HG03135 (cell line): Measurements from ENCODE around the gene PGS1.

Experiments
- ATAC-seq: cut with Tn5 transposase; IDR thresholded peaks from one replicate; pipeline ENCODE4 v1.9.1; 2021; ENCODE audit warnings: mild to moderate bottlenecking, moderate library complexity; ENCODE audit not compliant: unreplicated experiment

PGS1 gene

GRCh38 chr17:78346605-78347250 lies 31.7 kb upstream of the PGS1 start:
- ATAC-seq, result no peak

DNA sequence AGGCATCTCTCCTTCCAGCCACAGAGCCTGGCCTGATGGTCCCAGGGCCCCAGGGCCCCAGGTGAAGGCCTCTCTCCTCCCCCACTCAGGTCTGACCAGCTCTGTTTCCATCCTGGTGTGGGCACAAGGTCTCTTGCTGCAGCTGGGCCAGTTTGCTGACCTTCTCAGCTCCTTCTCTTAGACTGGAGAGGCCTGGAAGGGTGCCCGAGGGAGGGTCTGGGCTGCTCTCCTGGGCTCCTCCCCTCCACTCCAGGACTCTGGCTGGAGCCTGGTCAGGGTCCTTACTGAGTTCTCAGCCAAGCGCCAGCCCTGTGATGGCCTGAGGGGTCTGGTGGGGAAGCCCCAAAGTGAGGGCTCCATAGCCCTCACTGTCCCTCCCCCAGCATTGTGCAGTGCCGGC lies 31.0 kb upstream of the PGS1 start:
- no peak for ATAC-seq

DNA sequence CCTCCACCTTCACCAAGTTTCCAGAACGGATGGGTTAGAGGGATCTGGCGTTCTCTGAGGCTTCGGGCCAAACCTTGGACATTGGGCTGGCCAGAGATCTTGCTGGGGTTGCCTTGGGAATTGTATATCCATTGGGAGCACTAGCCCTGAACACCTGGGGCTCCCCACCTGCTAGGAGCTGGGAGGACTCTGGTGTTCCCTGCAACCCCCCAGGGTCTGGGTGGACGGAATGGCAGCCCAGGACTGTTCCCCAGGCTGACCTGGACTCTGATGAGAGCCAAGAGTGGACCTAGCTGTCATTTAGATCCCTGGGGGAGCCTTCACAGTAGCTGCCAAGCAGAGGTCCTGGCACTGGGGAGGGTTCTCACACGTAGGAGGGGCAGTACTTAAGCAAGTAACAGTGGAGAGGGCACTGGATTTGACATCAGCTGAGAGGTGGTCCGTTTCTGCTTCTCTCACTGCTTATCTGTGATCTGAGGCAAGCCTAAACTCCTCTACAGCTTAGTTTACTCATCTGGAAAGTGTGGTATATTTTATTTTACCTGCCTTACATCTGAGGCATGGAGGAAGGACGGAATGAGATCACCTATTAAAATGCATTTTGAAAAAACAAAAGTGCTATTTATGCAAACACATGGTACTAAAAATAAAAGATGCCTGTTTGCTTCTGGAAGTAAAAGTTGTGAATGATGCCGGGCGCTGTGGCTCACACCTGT lies 30.2 kb upstream of the PGS1 start:
- no peak for ATAC-seq

DNA sequence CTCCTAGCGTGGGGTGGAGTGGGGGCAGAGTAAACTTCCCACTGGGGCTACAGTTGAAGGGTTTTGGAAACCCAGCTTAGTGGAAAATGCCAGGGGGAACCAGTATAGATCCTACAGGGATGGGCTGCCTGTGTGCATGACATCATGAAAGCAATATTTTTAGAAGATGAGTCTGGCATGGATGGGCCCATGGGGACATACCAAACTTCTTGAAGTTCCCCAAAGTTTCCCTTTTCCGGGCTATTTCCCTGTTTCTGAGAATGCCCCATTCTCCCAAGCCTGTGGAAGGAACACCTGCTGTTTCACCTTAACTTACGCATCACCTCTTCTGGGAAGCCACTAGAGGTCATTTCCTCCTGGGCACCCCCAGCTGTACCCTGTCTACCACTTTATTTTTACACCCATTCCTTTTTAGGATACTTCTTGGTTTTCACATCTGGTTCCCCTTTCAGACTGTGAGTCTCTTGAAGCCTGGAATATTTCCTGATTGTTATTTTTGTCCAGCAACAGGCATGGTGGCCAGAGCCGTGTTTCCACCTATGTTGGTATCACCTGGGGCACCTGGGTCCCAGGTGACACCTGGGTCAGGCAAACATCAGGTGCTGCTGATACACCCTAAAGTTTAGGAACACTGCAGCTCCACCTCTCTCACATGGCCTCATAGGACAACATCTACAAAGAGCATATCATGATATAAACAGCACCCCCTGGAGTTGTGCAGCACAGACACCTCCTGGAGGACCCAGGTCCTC lies 28.4 kb upstream of the PGS1 start:
- no peak for ATAC-seq

DNA sequence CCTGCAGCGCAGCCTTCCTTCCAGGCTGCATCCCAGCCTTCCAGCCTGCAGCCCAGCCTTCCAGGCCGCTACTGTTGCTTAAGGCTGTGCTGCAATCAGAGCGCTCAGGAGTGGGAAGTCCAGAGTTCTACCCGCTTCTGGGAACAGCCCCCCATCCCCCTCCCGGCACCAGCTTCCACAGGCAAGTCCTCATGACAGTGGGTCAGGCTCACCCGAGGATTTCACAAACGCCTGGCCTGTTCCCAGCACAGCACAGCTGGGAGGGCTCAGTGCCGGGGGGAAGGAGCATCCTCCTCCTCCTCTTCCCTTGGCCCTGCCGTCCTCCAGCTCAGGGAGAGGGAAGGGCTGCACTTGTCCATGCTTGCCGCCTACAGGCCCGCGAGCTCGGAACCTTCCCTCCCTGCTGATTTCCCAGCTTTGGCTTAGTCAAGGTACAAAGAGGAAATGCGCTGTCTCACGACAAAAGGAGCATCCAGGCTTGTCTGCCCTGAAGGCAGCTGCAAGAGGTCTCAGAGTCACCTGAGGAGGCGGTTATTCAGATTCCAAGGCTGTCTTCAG lies 26.9 kb upstream of the PGS1 start:
- no peak for ATAC-seq

DNA sequence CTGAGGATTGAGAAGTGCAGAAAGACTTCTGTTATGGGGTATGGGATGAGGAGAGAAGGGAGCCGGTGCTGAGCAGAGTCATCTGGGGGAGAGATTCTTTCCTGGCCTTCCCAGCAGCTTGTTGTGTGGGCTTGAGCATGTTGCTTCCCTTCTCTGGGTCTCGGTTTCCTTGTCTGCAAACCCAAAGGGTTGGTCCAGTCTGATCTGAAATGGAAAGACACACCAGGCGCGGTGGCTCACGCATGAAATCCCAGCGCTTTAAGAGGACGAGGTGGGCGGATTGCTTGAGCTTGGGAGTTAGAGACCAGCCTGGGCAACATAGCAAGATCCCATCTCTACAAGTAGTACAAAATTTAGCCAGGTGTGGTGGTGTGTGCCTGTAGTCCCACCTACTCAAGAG lies 24.6 kb upstream of the PGS1 start:
- ATAC-seq, result no peak

DNA sequence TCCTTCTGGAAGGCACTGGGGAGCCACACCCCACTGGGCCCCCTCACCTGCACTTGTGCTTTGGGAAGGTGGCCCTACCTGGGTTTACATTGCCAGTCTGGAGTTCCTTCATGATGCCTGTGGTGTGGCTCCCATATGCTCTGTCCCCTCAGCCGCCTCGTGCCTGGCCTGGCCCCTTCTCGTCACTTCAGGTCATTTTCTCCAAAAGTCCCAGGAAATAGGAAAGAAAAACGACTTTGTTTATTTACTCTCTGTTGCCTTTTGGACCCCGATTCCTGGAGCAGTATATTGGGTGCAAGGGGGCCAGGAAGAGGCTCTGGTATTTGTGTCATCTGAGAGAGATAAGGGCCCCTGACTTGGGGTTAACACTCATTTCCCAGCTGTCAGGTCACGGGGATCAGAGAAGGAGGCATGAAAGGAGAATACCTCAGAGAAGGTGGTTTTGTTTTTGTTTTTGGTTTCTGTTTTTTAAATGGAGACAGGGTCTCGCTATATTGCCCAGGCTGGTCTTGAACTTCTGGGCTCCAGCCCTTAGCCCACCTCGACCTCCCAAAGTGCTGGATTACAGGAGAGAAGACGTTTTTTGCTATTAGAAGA lies 23.3 kb upstream of the PGS1 start:
- ATAC-seq, result no peak

- ATAC-seq, result no peak
Measured at GRCh38 chr17:78355701-78356100, 22.7 kb upstream of the PGS1 start.

GRCh38 chr17:78356101-78356713 lies 22.2 kb upstream of the PGS1 start:
- peak; percentile 61 for ATAC-seq

DNA sequence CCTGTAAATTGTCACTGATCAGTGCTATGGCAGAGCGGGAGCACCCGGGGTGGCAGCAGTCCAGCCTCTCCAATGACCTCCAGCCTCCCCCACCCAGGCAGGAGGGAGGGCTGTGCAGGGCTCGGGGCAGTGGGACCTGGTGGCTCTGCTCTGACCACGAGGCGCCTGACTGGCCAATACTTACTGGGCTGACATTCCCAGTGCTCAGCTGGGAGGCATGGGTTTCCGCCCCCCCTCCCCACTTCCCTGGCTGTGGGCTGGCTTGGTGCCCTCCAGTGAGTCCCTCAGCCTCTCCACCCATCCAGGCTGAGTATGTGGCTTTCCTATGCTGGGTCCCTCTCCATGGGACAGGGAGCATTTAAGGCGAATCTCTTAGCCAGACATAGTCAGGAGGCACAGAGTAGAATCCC lies 21.3 kb upstream of the PGS1 start:
- no peak for ATAC-seq

- ATAC-seq, result no peak
Measured at GRCh38 chr17:78357672-78358537, 20.5 kb upstream of the PGS1 start.

DNA sequence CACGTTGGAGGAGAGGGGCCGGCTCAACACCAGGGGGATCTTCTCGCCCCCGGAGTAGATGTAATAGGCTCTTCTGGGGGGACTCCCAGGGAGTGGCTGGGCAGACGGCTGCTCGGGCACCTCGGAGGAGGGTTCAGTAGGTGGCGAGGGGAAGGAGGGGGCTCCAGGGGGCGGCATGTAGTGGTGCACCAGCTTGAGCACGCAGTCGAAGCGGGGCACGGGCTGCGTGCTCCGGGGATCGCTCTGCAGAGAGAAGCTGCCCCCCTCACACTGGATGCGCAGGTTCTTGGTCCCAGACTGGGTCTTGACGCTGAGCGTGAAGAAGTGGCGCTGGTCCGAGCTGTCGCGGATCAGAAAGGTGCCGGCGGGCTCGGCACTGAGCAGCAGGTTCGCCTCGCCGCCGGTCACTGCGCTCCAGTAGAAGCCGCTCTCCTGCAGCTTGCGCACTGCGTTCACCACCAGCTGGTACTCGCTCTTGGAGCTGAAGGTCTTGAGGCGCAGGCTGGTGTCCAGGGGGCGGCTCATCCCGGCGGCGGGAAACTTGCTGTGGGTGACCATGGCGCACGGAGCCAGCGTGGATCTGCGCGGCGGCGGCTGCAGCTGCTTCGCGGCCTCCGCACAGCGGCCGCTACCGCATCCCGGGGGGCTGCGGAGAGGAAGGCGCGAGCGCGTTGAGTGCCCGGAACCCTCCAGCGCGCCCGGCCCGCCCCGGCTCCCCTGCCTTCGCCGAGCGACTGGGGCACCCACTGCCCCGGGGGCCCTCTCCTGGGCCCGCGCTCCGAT lies 19.7 kb upstream of the PGS1 start:
- ATAC-seq, result no peak

DNA sequence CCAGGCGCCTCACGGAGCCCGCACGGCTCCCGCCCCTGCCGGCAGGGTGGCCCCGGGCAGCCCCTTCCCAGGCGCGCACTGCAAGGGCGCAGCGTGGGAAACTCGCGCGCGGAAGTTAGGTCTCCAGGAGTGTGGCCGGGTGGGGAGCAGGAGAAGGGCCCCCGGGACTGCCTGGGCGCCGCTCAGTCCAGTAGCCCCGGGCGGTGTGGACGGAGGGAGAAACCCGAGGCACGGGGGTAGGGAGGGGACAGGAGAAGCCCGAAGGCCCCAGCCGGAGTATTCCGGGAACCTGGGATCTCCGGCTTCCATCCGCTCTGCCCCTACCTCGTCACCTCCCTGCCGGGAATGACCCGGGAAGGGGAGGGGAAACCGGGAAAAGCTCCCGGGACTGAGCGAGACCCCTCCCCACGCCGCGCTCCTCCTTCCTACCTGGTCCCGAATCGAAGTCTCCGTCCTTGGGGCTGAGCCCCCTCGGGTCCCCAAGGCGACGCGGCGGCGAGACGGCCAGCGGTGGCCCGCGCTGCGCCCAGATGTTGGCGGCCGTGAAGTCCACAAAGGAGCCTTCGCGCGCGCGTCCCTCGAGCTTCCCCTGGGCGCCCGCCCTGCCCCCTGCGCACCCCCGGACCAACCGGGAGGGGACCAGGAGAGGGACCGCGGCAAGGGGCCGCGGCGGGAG lies 19.0 kb upstream of the PGS1 start:
- no peak for ATAC-seq

DNA sequence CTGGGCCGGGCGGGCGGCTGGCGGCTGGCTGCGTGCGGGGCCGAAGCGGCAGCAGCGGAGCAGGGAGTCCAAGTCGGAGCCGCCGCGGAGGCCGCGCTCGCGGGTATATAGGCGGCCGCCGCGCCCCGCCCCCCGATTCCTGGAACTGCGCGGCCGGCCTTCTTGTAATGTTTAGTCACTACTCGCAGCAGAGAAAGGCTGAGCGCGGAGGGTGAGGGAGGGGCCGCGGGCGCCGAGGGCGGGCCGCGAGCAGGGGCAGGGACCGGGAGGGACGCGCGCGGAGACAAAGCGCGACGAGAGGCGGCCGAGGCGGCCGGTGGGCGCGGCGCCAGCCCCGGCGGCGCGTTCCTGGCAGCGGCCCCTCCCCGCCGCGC lies 18.5 kb upstream of the PGS1 start, which contains the start of gene SOCS3:
Gene SOCS3 (minus strand): TSS at position 81 of the 374 bp plus-strand sequence. CDS start 982 bp downstream, outside the sequence.
- ATAC-seq, result peak; percentile 38

DNA sequence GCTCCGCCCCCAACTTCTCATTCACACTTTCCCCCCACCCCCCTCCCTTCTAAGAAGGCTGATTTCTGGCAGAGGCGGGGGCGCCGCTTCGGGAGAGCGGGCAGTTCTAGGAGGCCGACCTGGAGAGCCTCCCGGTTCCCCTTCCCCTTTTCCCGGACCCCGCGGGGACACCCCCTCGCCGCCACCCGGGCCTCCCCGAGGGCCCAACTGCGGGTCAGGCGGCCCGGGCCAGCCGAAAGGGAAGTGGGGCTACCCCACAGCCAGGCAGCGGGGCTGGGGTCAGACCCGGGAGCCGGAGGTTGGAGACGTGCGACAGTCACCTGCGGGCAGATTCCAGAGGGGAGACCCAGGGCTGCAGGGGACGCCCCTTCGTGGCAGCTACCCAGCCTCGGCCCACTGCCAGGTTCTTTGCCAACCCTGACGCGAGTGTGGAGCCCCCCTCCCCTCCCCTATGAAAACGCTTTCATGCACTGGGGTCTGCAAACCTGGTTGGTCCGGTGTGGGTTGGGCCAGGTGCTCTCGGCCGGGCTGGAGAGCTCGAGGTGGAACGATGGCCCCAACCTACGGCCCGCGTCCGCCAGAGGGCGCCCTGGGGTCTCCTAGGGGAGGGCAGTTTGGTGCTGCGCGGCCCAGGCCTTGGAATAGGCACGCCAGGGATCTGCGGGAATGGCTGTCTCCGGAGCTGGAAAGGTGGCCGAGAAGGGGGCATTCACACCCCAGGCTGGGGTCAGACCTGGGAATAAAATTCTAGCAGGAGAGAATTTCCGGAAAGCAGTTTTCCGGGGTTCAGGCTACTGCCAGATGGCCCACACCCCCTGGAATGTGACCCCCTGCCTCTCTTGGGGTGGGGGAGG lies 17.9 kb upstream of the PGS1 start:
- ATAC-seq, result peak; percentile 19

- ATAC-seq, result no peak
Measured at GRCh38 chr17:78361225-78361701, 17.2 kb upstream of the PGS1 start.

- ATAC-seq, result no peak
Measured at GRCh38 chr17:78362232-78362631, 16.2 kb upstream of the PGS1 start.
